ENCODE results near the gene SPOCK2.

Gene SPOCK2

DNA sequence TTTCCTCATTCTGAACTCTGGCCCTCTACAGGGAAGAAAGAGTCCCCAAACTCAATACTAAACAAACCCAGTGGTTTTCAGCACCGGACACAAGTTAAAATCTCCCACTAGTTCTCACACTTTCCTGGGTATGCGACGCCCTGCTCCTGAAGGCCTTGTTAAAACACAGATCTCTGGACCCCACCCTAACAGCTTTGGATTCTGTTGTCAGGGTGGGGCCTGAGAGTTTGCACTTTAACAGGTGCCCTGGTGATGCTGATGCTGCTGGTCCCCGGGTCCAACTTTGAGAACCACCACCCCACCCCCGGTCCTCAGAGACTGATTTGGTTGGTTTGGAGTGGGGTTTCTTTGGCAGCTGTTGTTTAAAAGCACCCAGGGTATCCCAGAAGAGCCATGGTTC is 62.5 kb downstream of the SPOCK2 start:
- no peak for DNase-seq

DNA sequence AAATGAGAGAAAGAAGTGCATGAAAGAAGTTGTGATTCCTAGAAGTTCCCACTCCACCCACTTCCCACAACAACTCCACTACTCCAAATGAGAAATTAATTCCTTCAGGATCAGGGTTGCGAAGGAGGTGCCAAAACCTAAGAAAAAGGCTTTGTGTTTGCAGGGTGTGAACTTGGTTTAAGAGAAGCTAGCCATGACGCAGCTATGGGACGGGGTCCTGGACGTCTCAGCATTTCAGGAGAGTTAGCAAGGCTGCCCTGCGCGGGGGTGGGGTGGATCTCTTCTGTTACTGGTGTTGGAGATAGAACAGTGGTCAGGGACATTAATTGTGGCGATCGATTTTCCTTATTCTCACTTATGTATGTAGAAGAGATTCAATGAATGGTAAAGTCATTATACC is 63.0 kb downstream of the SPOCK2 start:
- no peak for DNase-seq

DNA sequence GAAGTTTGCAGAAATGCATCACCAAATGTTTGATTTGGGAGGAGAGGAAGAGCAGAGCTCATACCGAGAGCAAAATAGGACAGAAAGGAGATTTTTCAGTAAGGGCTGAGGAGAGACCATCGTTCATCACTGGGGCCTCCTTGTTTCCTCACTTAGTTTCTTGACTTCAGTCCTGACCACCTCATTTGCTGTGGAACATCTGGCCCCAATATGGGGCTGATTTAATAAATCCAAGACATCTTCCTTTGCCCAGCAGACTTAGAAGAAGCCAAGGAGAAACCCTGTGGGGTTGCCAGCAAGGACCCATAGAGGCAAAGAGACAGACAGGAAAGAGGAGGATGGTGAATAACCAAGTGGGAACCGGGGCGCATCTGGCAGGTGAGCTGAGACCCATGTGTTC is 63.8 kb downstream of the SPOCK2 start:
- DNase-seq: no peak

DNA sequence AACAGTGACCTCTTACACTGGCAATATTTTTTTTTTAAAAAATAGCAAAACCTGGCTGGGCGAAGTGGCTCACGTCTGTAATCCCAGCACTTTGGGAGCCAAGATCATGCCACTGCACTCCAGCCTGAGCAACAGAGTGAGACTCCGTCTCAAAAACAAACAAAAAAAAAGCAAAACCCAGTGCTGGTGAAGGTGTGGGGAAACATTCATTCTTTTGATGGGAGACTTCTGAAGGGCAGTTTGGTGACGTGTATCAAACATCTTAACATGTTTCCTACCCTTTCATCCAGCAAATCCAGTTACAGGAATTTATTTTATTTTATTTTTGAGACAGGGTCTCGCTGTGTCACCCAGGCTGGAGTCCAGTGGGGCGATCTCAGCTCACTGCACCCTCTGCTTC is 66.1 kb downstream of the SPOCK2 start:
- no peak for DNase-seq

DNA sequence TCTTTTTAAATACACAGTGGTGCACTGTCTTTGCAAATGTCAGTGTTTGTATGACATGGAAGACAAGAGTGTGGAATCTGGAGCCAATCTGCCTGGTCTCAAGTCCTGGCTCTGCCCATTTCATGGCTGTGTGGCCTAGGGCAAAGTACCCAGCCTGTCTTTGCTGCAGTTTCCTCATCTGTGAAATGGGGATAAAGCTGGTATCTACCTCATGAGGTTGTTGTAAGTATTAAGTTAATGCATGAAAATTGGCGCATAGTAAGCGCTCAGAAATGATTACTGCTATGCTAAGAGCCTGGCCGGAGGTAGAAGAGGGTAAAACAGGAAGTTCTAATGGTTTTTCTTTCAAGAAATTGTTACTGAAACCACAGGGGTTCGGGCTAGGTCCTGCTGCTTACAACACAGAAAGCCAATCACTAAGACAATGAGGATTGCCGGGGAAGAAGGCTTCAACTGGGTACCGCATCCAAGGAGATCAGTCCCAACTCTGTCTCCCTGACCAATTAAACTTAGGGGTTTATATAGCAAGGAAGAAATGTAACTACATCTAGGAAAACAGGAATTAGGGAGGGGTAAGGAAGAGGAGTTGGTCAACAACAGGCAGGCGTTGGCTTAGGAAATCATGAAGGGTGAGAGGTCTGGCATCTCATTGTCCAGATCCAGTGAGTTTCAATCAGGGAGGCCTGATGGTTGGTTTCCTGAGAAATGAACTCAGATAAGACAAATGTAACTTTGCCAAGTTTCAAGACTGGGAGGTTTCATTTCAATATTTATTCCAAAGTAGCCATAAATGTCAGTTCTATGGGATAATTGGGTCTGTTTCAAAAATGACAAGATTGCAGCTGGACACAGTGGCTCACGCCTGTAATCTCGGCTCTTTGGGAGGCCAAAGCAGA is 67.2 kb downstream of the SPOCK2 start:
- DNase-seq: no peak

DNA sequence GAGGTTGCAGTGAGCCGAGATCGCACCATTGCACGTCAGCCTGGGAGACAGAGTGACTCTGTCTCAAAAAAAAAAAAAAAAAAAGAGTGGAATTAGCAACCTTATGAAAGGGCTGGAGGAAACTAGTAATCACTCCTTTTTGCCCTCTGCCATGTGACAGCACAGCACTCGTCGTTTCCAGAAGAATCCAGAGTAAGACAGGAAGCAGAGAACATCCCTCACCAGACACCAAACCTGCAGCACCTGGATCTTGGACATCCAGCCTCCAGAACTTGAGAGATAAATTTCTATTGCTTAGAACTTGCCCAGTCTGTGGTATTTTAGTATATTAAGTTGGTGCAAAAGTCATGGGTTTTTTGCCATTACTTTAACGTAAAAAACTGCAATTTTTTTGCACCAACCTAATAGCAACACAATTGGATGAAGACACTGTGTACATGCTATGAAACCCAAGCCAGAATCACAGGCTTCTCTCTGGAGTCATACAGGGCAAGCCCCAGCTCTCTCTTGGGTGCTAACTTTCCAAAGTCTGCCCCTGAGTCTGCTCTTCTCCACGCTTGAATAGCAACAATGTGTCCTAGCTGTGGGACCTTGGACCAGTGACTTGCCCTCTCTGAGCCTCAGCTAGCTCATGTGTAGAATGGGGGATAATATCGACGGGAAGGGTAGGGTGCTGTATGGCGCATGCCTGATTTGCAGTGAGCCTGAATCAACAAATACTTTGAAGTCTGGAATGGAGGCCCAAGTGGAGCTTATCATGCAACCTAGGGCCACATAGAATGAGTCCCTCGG is 69.1 kb downstream of the SPOCK2 start:
- DNase-seq: no peak

DNA sequence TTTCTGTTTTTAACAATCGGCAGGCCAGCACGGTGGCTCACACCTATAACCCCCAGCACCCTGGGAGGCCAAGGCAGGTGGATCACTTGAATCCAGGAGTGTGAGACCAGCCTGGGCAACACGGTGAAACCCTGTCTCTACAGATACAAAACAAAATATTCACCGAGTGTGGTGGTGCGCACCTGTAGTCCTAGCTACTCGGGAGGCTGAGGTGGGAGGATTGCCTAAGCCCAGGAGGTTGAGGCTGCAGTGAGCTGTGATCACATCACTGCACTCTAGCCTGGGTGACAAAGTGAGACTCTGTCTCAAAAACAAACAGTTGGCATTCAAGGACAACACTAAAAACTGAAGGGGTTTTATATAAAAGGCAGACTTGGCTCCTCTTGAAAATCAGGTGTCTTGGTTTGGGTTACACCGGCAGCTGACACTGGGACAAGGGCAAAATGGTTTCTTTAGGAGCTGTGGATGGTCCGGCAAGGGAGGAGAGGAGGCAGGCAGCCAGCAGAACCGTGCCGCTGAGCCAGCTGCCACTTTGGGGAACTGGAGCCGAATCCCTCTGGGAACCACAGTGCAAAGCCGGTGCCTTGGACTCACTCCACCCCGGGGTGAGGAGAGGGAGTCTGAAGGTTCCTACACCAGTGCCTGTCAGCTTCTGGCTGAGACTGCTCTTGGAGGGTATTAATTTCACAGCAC is 71.6 kb downstream of the SPOCK2 start:
- no peak for DNase-seq

DNA sequence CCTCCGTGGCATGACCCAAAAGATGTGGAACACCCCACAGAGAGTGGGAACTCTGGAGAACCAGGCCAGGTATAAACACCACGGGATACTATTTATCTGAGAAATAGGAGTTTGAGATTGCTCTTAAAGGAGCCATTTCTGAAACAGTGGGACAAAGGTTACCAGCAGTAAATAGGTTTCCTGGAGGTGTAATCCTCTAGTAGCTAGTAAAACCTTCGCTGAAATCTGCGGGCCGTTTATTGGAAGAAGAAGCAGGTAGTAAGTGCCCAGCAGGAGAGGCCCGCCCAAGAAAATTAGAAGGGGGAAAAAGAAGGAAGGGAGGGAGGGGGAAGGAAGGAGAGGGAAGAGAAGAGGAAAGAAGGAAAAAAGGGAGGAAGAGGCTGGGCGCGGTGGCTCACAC is 72.5 kb downstream of the SPOCK2 start:
- no peak for DNase-seq

DNA sequence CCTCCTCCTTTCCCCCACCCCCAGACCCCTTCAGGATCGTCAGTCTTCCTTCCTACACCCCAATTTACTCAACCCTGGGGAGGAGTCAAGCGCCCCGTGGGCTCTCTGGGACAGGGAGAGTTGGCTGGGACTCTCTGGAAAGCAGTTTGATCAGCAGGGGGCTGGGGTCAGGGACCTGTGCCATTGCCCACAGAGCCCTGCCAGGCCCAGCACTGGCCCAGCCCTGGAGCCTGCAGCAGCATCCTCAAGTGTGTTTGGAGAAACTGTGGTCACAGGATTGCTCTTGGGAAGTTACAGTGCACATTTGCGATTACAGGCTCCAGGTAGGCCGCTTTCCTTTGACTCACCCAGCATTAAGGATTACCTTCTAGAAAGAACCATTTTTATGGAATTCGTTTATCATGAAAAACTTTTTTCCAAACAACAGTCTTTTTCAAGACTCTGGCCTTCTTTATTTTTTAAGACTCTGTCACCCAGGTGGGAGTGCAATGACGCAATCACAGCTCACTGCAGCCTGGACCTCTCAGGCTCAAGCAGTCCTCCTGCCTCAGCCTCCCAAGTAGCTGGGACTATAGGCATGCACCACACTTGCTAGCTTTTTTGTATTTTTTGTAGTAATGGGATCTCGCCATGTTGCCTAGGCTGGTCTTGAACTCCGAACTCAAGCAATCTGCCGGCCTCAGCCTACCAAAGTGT is 73.4 kb downstream of the SPOCK2 start:
- DNase-seq: no peak

DNA sequence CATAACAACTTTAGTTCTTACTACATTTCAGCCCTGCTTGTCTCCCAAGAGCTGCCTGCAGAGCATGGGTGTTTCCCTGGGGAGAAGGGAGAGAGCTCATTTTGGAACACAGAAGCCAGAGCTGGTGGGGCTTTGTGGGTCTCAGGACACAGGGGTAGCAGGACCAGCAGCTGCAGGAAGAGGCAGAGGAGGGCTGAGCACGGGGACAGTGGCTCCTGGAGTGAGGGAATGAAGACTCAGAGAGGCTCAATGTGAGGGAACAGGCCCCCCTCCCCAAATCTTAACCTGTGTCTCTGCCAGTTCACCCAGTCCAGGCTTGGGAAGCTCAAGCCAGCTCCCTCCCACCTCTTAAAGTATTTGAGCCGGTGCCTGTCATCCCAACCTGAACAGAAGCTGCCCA is 74.2 kb downstream of the SPOCK2 start:
- no peak for DNase-seq

DNA sequence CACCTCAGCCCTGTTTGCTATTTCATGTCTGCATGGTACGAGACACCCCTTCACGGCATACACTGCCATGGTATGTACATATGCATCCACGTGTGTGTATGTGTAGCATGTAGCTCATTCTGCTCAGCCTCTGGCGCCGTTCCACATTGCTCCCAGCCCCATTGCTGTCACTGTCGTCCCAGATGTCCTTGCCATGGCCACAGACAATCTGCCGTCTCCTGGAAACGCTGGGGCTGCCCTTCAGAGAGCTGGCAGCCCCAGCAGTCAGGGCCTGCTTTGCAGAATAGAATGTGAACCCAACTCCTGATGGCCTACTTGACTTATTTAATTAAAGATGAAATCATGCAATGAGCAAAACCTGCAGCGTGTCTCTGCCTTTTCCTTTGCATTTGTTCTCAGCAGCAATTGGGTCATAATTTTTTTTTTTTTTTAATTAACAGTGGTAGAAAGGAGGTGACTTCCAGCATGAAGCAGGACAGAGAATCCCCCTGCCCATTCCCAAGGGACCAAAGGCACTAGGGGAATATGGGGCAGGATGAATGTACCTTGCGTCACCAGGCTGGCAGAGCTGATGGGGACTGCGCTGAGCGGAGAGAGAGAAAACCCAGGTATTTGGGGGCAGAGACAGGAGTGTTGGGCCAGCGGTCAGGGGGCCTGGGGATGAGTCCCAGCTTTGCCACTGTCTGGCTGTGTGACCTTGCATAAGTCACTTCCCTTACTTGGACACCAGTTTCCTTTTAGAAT is 75.0 kb downstream of the SPOCK2 start:
- DNase-seq: no peak

DNA sequence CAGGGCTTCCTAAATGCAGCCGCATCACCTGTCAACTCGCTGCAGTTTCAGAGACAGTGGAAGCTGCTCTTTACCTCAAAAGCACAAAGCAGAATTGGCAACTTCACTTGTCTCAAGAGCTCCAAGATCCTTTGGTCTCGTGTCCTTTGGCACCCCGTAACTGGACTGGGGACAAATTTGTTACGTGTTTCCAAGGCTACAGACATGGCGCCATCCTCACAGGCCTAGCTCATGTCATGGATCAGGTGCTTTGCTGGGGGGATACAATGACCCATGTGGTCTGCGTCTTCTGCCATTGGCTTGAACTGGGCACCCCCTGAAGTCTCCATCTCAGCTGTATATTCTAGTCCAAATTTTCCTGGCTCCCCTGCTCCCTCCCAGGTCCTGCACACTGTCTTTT is 75.6 kb downstream of the SPOCK2 start:
- DNase-seq: no peak

DNA sequence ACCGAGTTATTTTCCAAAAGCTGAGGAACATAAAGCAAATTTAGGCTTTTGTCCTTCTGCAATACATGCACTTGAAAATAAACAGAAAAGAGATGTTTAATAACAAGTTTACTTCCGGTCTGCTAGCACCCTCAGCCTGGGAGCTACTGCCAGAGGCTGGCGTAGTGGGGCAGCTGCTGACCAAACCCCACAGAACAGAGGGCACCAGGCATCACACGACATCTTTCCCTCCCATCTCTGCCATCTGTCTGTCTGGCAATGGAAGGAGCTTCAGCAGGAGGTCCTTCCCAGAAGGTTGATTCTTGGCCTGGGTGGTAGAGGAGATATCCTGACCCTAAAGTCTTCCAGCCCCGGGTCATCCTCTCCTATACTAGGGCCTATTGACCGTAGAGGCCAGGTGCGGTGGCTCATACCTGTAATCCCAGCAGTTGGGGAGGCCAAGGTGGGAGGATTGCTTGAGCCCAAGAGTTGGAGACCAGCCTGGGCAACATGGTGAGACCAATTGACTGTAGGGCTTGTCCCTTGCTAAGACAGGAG is 76.3 kb downstream of the SPOCK2 start:
- DNase-seq: no peak

DNA sequence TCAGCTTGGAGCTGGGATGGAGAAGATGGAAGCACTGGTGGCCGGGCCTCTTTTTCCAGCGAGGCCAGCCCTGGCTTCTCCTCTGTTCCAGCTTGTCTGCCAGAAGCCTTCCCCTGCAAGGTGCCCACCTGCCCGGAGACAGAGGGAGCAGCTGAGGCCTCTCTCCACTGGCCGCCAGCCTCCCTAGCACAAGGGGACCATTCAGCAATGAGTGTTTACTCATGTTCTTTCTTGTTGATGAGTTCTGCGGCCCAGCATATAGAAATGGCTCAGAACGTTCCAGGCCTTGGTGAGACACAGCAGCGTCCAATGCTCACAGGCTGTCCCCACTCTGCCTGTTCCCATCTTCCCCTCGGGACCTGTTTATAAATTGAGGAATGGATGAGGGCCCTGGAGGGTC is 76.9 kb downstream of the SPOCK2 start:
- no peak for DNase-seq

DNA sequence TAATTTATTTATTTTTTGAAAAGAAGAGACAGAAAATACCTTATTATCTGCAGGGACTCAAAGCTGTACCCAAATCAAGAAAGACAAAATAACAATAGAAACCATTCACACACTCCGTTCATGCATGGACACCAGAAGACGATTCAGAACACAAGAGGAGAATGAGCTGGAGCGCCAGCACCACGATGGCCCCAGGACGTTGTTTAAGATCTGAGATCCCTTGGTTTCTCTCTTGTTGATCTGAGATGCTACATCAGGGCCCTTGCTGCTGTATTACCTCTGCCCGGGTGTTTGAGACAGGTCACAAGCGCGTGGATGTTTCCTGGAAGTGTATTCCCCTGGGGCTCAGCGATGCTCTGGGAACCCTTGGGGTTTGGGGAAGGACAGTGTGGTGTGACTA is 77.3 kb downstream of the SPOCK2 start:
- no peak for DNase-seq

DNA sequence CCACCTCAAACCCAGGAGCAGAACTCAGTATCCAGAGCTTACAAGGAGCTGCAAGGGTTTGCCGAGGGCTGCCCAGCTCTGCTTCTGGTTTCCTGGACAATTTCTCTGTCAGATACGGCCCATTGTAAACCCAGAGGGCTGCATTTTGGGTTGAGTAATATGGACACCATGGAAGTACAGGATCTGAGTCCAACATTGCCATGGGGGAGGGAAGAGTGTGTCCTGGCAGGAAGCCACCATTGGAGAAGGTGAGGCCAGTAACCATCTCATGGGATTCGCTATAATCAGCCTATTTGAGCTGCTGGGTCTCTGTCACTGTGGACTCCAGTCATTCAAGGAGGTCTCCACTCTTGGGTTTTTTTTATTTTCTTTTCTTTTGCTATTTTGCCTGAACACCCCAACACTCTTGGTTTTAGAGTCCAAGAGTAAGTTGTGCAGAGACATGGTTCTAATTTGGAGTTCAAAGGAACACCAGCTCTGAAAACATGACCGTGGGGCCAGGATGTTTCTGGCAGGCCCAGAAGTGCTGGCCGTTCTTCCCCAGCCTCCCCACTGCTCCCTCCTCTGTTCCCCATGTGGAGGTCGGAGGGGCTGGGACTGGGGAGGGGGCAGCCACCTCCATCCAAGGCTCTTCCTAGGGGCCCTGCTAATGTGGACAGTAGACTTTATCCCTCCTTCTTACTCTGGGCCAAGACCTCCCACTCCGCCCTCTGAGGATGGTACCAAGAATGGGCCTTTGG is 77.9 kb downstream of the SPOCK2 start:
- no peak for DNase-seq

DNA sequence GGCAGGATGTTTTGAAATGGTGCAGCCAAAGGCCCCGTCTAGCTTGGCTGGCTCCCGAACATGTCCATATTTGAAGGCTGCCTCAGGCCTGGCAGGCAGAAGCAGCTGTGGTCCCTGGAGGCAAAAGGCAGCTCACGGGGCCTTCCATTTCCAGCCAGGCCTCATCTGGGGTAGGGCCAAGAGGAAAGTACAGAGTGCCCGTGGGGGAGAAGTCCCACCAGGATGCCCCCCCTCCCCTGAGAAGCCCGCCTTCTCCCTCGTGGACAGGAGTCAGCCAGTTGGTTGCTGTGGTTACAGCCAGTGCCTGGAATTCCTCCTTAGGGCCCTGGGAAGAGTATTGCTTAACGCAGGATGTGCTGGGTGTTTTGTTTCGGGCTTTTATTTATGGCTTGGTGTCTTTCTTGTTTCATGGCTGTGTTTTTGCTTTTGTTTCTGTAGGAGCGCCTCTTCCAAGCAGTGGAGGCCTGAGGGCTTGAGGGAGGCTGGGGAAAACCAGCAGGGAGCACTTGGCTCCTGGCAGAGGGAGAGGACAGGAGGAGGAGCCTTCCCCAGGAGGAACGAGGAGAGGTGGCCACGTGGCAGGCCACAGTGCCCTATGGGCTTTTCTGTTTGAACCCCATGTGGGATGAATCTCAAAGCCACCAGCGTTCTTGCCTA is 78.8 kb downstream of the SPOCK2 start:
- DNase-seq: no peak

DNA sequence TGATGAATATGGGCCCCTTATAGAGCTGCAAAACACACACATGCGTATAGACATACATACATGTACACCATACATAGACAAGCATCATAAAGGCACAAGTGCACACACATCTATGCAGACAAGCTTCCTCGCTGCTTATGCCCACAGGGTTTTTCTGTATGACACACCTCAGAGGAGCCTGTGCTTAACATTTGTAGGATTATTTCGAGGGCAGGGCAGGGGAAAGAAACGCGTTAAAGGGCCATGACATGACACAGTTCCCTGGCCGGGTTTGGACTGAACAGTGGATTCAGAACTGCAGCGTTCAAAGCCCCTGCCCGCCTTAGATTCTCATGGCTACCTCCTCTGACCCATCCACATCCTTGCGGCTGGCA is 79.3 kb downstream of the SPOCK2 start:
- no peak for DNase-seq

Measured in bone marrow (tissue), 2 donors.